RWPE2 (cell line): Measurements from ENCODE around the gene HIVEP1.
A peak's percentile ranks its signal among the peaks of the same experiment; 100 is the strongest.

Source experiments
- ATAC-seq: fragments of 200-7000 bp; cut with Tn5 transposase; 3 replicates; pipeline ENCODE4 v1.9.1; 2021; ENCODE audit warnings: low read depth
- DNase-seq: peaks from one replicate; pipeline ENCODE4 v3.0.0-alpha.2; 2020; ENCODE audit warnings: low spot score
- H3K27ac ChIP-seq: fragments of 450-650 bp; 2 replicates; pipeline ENCODE4 v1.5.1; 2017; ENCODE audit warnings: mild to moderate bottlenecking; ENCODE audit not compliant: poor library complexity, severe bottlenecking
- H3K27me3 ChIP-seq: fragments of 250-450 bp; sonication (Bioruptor Pico); 2 replicates; pipeline ENCODE4 v1.5.1; 2021; ENCODE audit warnings: mild to moderate bottlenecking, moderate library complexity; ENCODE audit not compliant: insufficient read depth, poor library complexity, severe bottlenecking
- H3K36me3 ChIP-seq: fragments of 250-450 bp; sonication (Bioruptor Pico); 2 replicates; pipeline ENCODE4 v1.5.1; 2020; ENCODE audit warnings: low read depth, mild to moderate bottlenecking, moderate library complexity
- H3K4me1 ChIP-seq: fragments of 250-450 bp; sonication (Bioruptor Pico); 2 replicates; pipeline ENCODE4 v1.5.1; 2021; ENCODE audit warnings: mild to moderate bottlenecking, moderate library complexity; ENCODE audit not compliant: insufficient read depth, poor library complexity, severe bottlenecking
- H3K4me3 ChIP-seq: fragments of 250-450 bp; sonication (Bioruptor Pico); 2 replicates; pipeline ENCODE4 v1.5.1; 2021; ENCODE audit warnings: mild to moderate bottlenecking, moderate library complexity; ENCODE audit not compliant: severe bottlenecking
- H3K9me3 ChIP-seq: fragments of 250-450 bp; sonication (Bioruptor Pico); 2 replicates; pipeline ENCODE4 v1.5.1; 2021; ENCODE audit warnings: mild to moderate bottlenecking, moderate library complexity; ENCODE audit not compliant: severe bottlenecking
- TF ChIP-seq, protein P1 (sequence below): fragments of 450-650 bp; IDR thresholded peaks from one replicate; pipeline ENCODE4 v1.5.1; 2017; ENCODE audit warnings: mild to moderate bottlenecking, moderate library complexity; ENCODE audit not compliant: poor library complexity, severe bottlenecking

HIVEP1 gene

DNA sequence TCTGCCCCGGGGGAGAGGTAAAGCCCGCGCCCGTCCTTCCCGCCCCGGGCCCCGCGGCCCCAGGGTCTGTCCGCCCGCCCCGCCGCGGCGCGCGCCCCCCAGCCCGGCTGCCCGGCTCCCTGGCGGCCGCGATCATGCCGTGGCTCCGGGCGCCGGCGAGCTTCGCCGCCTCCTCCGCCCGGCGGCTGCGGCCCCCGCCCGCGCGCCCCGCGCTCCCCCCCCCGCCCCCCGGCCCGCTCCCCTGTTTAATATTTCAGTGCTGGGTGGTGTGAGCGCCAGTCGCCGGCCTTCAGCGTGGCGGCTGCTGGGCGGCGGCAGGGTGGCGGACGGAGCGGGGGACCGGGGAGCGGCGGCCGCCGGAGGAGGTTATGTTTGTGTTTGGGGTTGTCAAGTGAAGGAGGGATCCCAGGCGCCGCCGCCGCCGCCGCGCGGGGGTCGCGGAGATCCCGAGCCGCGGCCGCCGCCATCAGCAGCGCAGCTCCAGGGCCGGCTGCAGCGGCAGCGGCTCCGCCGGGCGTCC is at the start of gene HIVEP1:
Gene HIVEP1, plus strand, starts transcription at position 275 of the 520 bp plus-strand sequence. CDS start 3,317 bp downstream, outside the sequence.
- Histone ChIP-seq H3K9me3 (no peaks in the 10 kb centered on the region), H3K36me3 (peaks cover 30% of the 10 kb centered on the region), H3K27ac (peak within 1 kb of the TSS; percentile 91), H3K27me3 (no peaks in the 10 kb centered on the region), H3K4me3 (peak within 1 kb of the TSS; percentile 57), H3K4me1 (peaks cover 23% of the 10 kb centered on the region)
- ATAC-seq (no peak), DNase-seq (no peak)
- TF ChIP-seq, protein P1, sequence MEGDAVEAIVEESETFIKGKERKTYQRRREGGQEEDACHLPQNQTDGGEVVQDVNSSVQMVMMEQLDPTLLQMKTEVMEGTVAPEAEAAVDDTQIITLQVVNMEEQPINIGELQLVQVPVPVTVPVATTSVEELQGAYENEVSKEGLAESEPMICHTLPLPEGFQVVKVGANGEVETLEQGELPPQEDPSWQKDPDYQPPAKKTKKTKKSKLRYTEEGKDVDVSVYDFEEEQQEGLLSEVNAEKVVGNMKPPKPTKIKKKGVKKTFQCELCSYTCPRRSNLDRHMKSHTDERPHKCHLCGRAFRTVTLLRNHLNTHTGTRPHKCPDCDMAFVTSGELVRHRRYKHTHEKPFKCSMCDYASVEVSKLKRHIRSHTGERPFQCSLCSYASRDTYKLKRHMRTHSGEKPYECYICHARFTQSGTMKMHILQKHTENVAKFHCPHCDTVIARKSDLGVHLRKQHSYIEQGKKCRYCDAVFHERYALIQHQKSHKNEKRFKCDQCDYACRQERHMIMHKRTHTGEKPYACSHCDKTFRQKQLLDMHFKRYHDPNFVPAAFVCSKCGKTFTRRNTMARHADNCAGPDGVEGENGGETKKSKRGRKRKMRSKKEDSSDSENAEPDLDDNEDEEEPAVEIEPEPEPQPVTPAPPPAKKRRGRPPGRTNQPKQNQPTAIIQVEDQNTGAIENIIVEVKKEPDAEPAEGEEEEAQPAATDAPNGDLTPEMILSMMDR, result no peak

DNA sequence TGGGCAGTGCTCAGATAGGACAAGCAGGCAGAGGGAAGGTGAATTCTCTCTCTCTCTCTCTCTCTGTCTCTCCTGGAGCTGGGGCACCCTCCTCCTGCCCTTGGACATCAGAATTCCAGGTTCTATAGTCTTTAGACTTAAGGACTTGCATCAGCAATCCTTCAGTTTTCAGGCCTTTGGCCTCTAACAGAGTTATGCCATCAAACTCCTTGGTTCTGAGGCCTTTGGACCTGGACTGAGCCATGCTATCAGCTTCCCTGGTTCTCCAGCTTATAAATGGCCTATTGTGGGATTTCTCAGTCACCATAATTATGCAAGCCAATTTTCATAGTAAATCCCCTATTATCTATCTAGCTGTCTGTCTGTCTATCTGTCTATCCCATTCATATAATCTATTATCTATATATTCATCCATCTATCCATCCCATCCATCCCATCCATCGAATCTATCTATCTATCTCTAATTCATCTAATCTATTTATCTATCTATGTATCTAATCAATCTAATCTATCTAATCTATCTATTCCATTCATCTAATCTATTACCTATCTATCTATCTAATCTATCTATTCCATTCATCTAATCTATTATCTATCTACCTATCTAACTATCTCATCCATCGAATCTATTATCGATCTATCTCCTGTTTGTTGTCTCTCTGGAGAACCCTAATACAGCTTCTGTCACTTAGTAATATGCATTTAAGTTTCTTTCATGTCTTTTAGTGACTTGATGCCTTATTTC is 48.2 kb upstream of the HIVEP1 start:
- Histone ChIP-seq H3K27ac (no peak overlapping the region), H3K9me3 (no peaks in the 10 kb centered on the region), H3K4me3 (no peak overlapping the region), H3K4me1 (no peaks in the 10 kb centered on the region), H3K27me3 (no peaks in the 10 kb centered on the region), H3K36me3 (no peaks in the 10 kb centered on the region)
- DNase-seq (no peak), ATAC-seq (no peak)
- TF ChIP-seq, protein P1, result no peak

DNA sequence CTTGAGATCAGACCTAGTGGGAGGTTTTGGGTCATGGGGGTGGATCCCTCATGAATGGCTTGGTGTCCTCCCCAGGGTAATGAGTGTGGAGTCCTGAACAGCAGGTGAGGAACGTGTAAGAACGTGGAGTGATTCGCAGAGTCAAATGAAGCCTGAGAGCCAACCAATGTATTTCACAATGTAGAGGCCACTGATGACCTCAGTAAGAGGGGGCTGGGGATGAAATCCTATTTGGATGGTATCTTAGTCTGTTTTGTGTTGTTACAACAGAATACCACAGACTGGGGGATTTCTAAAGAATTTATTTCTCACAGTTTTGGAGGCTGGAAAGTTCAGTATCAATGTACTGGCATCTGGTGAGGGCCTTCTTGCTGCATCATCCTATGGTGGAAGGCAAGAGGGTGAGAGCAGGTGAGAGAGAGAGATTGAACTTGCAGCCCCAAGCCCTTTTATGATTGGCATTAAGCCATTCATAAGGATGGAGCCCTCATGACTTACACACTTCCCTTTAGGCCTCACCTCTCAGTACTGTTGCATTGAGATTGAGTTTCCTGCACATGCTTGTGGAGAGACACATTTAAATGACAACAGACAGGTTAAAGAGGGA is 47.3 kb upstream of the HIVEP1 start:
- TF ChIP-seq, protein P1, result no peak
- Histone ChIP-seq H3K9me3 (no peaks in the 10 kb centered on the region), H3K4me3 (no peak overlapping the region), H3K4me1 (no peaks in the 10 kb centered on the region), H3K27ac (no peak overlapping the region), H3K27me3 (no peaks in the 10 kb centered on the region), H3K36me3 (no peaks in the 10 kb centered on the region)
- no peak for DNase-seq
- ATAC-seq, result no peak

DNA sequence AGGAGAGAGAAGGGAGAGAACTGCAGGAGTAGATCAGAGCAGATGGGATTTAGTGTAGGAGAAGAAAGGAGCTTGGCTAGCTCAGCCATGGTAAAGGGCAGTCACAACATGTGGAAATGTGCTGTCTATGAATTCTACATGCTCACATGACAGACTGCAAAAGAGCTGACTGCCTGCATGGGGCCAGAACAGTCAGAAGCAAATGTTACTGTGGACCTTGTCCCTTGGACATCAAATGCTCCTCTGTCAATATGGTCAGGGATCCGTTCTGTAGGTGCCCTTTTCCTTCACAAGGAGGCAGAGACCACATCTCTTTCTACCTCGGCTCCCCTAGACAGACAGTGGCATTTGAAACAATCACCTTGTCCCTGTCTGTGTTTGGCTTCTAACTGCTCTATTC is 46.6 kb upstream of the HIVEP1 start:
- Histone ChIP-seq H3K9me3 (no peaks in the 10 kb centered on the region), H3K36me3 (no peaks in the 10 kb centered on the region), H3K27ac (no peak overlapping the region), H3K4me1 (no peaks in the 10 kb centered on the region), H3K27me3 (no peaks in the 10 kb centered on the region), H3K4me3 (no peak overlapping the region)
- TF ChIP-seq, protein P1, result no peak
- ATAC-seq, result no peak
- DNase-seq, result no peak
